Colonic mucosa (tissue), 4 donors: Measurements from ENCODE around the gene BCAS1. TPM values are rescaled to one million over a fixed set of nuclear protein-coding genes. Genes with fewer than 3 reads are reported as not detected.

Experiments
- DNase-seq: peaks from one replicate; pipeline ENCODE4 v3.0.0-alpha.2; 2020
- H3K27ac ChIP-seq: fragments of 200-600 bp; one replicate; pipeline ENCODE4 v1.8.0; 2021
- H3K27me3 ChIP-seq: fragments of 200-600 bp; one replicate; pipeline ENCODE4 v1.8.0; 2021
- H3K36me3 ChIP-seq: fragments of 200-600 bp; one replicate; pipeline ENCODE4 v1.8.0; 2021
- H3K4me1 ChIP-seq: fragments of 200-600 bp; one replicate; pipeline ENCODE4 v1.8.0; 2021; ENCODE audit warnings: mild to moderate bottlenecking
- H3K4me3 ChIP-seq: fragments of 200-600 bp; one replicate; pipeline ENCODE4 v1.8.0; 2021
- H3K9ac ChIP-seq, 2 donors: one replicate each; pipeline ENCODE4 v1.7.0; 2013; ENCODE audit warnings: control low read depth in 2 of 2, low read depth in 2 of 2, low read length in 2 of 2
- H3K9me3 ChIP-seq: fragments of 200-600 bp; one replicate; pipeline ENCODE4 v1.8.0; 2021
- intact Hi-C: fragments of 100-400 bp; cut with DNase I; formaldehyde crosslinking; loops from one replicate; pipeline ENCODE4 v1.14.1; 2022
- total RNA-seq, 2 donors: library from RNA; stranded (reverse); fragmentation: NEBNext Ultra II Directional in 1 of 2; extraction: Animal tissue kit (Norgen Biotek cat#: 25700) in 1 of 2; gene quantifications; one replicate each; pipeline ENCODE4 v1.2.1, GENCODE V29; 2021
- TF ChIP-seq, protein P1 (sequence below): fragments of 200-600 bp; IDR thresholded peaks from one replicate; pipeline ENCODE4 v1.8.0; 2022; ENCODE audit warnings: antibody characterized with exemption, mild to moderate bottlenecking
- donor health status: healthy.
- donor health status: DM: no; HTN: no; CAD: no.
- donor health status: DM: no; HTN: no; CAD: no.

The BCAS1 gene
- total RNA-seq, 2 donors from 2014 or later, result 67.9 to 154 TPM

DNA sequence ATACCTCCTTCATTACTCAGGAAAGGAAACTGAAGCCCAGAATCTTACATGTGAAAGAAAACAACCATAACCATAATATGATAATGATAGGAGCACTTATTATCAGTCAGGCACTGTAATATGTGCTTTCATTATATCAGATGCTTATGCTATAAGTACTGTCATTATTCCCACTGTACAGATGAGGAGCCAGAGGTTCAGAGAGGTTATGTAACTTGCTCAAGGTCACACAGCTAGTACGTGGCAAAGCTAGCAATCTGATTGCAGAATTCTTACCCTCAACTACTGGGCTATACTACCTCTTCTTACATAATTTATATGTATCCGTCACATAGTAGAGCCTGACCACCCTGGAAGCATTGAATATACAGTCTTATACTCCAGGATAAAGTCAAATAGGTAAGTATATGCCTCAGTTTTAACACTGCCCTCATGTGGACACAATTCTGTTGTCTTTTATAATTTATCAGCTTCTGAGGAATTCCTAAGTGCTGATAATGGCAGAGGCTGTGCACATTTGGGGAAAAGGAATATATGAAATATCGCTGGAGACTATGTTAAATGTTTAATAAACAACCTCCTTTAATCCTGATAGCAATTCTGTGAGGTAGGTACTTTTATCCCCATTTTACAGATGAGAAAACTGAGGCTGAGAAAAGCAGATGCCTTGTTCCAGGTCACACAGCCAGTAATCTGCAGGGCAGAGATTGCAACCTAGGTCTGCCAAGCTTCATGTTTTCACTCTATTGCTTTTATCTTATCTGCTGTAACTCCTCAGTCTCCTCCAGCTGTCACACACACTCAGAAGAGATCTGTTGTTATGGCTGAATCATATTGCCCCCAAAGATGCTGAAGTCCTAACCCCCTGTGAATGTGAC, 13.4 kb downstream of the BCAS1 start:
- Histone ChIP-seq H3K9me3 (no peaks in the 10 kb centered on the region), H3K27ac (no peak overlapping the region), H3K9ac (no peak overlapping the region), H3K27me3 (no peaks in the 10 kb centered on the region), H3K4me3 (no peak overlapping the region), H3K4me1 (no peaks in the 10 kb centered on the region), H3K36me3 (no peaks in the 10 kb centered on the region)
- TF ChIP-seq, protein P1, sequence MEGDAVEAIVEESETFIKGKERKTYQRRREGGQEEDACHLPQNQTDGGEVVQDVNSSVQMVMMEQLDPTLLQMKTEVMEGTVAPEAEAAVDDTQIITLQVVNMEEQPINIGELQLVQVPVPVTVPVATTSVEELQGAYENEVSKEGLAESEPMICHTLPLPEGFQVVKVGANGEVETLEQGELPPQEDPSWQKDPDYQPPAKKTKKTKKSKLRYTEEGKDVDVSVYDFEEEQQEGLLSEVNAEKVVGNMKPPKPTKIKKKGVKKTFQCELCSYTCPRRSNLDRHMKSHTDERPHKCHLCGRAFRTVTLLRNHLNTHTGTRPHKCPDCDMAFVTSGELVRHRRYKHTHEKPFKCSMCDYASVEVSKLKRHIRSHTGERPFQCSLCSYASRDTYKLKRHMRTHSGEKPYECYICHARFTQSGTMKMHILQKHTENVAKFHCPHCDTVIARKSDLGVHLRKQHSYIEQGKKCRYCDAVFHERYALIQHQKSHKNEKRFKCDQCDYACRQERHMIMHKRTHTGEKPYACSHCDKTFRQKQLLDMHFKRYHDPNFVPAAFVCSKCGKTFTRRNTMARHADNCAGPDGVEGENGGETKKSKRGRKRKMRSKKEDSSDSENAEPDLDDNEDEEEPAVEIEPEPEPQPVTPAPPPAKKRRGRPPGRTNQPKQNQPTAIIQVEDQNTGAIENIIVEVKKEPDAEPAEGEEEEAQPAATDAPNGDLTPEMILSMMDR, result no peak
- DNase-seq, result no peak
- intact Hi-C loops, result loop anchor here (5.0 to 10.0 kb wide), 2 partner anchors 115 to 482 kb away; no protein-coding TSS in a partner anchor

DNA sequence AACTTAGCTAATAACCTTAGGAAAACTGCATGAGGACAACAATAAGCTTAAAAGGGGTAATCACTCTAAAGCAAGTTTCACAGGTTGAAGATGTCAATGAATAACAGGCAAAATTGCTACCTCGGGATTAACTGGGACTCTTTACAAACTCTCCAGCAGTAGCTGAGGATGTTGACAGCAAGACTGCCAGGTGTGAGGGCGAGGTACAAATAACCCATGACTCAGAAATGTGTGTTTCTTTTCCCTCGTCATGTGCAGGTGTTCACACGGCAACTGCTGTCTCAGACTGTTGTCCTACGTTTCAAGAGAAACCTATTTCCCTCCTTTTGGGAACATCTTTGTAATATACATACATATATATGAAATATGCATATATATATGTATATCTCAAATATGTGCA, 15.9 kb downstream of the BCAS1 start:
- Histone ChIP-seq H3K4me3 (no peak overlapping the region), H3K9ac (no peak overlapping the region), H3K9me3 (no peaks in the 10 kb centered on the region), H3K27ac (no peak overlapping the region), H3K36me3 (no peaks in the 10 kb centered on the region), H3K27me3 (no peaks in the 10 kb centered on the region), H3K4me1 (no peaks in the 10 kb centered on the region)
- intact Hi-C loops, result loop anchor here (10.0 kb wide), 1 partner anchor 480 kb away; no protein-coding TSS in a partner anchor
- TF ChIP-seq, protein P1, result no peak
- no peak for DNase-seq

DNA sequence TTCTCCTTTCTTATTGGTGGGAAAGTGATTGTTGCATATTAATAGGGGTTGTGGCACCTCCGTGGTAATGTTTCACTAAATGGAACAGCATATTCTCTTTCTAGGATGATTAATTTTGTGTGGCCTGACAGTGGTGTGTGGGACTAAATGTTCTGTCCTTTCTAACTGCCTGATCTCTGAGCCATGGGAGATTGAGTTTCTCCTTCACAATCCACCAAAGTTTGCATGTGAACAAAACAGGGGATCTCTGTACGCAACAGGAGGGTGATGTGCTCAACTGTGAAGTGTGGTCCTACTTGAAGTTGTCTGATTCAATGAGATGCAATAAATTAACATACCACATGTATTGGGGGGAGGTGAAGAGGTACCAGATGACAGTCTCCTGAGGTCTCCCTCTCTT, 19.3 kb downstream of the BCAS1 start:
- no peak overlapping the region for H3K27ac ChIP-seq
- TF ChIP-seq, protein P1, result no peak
- H3K4me3 ChIP-seq, result no peak overlapping the region
- H3K9ac ChIP-seq, result no peak overlapping the region
- no peak for DNase-seq
- no peaks in the 10 kb centered on the region for H3K9me3 ChIP-seq
- no peaks in the 10 kb centered on the region for H3K36me3 ChIP-seq
- H3K27me3 ChIP-seq, result no peaks in the 10 kb centered on the region
- intact Hi-C loops, result loop anchor here (10.0 kb wide), 1 partner anchor 476 kb away; no protein-coding TSS in a partner anchor
- no peaks in the 10 kb centered on the region for H3K4me1 ChIP-seq

DNA sequence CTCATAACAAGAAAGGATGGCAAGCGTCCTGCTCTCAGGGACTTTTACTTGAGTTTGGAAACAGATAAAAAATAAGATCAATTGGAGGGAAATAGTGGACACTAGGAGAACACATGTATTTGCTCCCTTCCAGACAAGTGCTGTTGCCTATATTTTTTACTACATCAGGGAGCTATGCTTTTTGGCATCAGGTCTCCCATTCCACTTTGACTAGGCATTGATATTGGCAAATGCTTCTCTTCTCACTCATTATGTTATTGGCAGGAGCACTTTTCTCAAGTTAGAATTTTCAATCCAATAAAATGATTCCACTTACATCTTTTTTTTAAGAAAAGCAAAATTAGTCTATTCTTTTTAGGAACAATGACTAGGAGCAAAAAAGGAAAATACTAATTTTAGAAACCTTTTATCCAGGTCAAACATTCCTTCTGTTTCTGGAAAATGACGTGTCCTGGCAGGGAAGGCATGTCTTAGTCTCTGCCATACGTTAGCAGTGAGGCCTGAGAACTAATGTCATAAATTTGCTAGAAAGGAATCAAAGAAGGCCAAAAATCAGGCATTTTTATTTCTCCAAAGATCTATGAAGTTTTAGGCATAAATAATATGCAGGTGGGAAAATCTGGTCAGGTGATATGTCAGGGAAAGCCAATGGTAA, 21.4 kb downstream of the BCAS1 start:
- Histone ChIP-seq H3K4me3 (no peak overlapping the region), H3K27me3 (no peaks in the 10 kb centered on the region), H3K9ac (no peak overlapping the region), H3K9me3 (no peaks in the 10 kb centered on the region), H3K36me3 (no peaks in the 10 kb centered on the region), H3K4me1 (no peaks in the 10 kb centered on the region), H3K27ac (no peak overlapping the region)
- DNase-seq, result no peak
- TF ChIP-seq, protein P1, result no peak
- intact Hi-C loops, result no loop called here

DNA sequence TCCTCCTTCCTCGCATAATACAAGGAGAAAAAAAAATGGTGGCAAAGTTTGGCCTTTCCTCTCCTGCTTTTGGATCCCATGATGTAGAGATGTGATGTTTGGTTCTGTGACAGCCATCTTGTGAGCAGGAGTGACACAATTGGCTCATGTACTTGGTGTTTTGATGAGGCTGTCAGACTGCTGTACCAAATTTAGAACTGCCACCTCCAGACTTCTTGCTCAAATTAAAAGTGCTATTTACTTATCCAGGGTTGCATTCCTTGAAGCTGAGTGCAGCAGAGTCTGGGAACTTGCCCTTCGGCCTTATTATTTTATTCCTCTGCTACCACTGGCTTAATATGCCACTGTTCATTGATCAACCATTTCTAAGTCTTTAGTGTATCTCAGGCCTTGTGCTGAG, 21.9 kb downstream of the BCAS1 start:
- Histone ChIP-seq H3K27me3 (no peaks in the 10 kb centered on the region), H3K36me3 (no peaks in the 10 kb centered on the region), H3K9me3 (no peaks in the 10 kb centered on the region), H3K9ac (no peak overlapping the region), H3K4me1 (no peaks in the 10 kb centered on the region), H3K27ac (no peak overlapping the region), H3K4me3 (no peak overlapping the region)
- DNase-seq, result no peak
- intact Hi-C loops, result no loop called here
- TF ChIP-seq, protein P1, result no peak
